GM18526 (cell line): Measurements from ENCODE around the gene PRM2.

Experiments
- POLR2A ChIP-seq: IDR thresholded peaks from 3 replicates; pipeline ENCODE4 v1.6.1; 2011; ENCODE audit not compliant: insufficient read length; ENCODE audit errors: extremely low read depth

Gene PRM2

GRCh38 chr16:11278681-11279628, 2.7 kb upstream of the PRM2 start:
- TF ChIP-seq POLR2A, result no peak

DNA sequence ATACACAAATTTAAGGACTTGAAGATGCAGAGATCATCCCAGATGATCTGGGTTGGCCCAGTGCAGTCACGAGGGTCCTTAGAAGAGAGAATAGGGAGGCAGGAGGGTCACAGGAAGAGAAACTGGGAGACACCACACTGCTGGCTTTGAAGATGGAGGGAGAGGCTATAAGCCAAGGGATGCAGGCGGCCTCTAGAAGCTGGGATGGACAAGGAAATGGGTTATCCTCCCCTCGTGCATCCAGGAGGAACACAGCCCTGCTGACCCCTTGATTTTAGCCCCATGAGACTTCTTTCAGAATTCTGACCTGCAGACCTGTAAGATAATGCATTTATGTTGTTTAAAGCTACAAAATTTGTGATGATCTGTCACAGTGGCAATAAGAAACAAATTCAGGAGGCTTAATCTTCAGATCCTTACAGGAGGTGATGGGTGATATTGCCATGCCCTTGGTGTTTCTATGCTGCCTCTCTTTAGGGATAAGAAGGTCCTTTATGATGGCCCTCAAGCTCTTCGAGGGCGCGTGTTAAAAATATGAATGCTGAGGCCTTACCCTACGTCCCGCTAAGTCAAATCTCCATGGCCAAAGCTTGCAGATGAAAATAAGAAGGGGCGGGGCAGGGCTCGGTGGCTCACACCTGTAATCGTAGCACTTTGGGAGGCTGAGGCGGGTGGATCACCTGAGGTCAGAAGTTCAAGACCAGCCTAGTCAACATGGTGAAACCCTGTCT, 1.5 kb upstream of the PRM2 start:
- no peak for TF ChIP-seq POLR2A

DNA sequence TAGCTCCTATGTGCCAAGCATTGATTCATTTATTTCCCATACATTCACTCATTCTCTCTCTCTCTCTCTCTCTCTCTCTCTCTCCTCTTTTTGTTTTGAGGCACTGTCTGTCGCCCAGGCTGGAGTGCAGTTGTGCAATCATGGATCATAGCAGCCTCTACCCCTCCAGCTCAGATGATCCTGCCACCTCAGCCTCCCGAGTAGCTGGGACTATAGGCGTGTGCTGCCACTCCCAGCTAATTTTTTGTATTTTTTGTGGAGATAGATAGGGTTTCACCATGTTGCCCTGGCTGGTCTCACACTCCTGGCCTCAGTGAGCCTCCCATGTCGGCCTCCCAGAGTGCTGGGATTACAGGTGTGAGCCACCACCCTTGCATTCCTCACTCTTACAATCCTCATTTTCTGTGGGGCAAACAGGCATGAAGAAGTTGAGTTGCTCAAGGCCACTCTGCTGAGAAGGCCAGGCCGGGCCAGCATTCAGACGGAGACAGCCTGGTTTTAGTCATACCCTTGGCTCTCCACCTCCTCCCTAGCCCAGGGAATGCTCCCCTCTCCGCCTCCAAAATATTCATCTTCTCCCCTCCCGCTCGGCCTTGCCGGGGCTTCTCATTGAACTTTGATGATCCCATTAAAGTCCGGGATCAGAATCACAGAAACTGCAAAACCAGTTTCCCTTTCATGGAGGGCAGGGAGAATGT, 765 bp upstream of the PRM2 start:
- no peak for TF ChIP-seq POLR2A

- no peak for TF ChIP-seq POLR2A
Observed at GRCh38 chr16:11274964-11275363, 1.3 kb downstream of the PRM2 start.

GRCh38 chr16:11273721-11274324, 2.5 kb downstream of the PRM2 start:
- TF ChIP-seq POLR2A, result no peak

DNA sequence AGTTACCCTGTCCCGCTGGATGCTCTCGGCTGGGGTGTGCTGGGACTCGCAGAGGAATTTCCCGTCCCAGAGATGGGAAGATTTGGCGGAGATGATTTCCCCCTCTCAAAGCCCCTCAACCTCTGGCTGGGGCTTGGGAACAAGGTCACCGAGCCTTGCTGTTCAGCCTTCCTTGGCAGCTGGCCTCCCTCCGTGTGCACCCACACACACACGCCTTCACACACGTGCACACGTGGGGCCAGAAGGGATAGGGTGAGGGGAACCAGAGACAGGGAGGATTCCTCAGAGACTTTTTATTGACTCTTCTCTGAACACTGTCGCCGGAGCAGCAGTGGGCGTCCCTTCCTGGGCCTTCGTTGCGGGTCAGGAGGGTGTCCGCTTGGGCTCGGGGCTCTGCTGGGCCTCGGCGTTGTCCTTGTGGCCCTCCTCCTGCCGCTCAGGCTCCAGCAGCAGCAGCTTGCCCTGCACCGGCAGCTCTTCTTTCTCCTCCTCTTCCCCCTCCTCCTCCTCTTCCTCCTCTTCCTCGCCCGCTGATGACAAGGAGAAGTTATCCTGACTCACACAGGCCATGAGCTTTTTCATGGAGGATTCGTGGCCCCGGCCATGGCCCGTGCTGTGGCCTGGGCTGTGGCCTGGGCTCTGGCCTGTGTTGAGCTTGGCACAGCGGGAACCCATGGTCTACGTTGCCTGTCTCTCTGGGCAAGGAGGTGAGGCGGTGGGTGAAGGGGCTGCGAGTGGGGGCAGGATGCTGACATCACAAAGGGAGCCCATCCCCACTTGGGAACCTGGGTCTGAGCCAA, 3.2 kb downstream of the PRM2 start, which contains the start of gene PRM3:
Gene PRM3, minus strand, starts transcription at position 709 of the 800 bp plus-strand sequence. Its CDS starts 34 bp downstream, at position 675.
- TF ChIP-seq POLR2A, result no peak

DNA sequence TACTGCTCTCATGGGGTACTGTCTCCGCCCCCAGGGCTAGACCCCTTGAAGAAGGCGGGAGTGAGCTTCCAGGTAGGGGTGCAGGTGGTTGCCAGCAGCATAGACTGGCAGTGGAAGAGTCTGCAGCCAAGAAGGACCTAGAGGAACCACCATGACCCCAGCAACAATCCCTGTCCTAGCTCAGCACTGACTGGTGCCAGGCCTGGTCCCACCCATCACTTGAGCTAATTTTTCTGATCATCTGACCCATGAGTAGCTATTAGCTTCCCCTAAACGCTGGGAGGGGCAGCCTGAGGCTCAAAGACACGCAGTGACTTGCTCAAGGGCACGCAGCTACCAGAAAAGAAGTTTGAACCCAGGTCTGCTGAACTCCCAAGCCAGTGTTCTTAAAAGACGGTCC, 3.8 kb downstream of the PRM2 start:
- TF ChIP-seq POLR2A, result no peak

- TF ChIP-seq POLR2A, result no peak
Observed at GRCh38 chr16:11271610-11272009, 4.7 kb downstream of the PRM2 start.

DNA sequence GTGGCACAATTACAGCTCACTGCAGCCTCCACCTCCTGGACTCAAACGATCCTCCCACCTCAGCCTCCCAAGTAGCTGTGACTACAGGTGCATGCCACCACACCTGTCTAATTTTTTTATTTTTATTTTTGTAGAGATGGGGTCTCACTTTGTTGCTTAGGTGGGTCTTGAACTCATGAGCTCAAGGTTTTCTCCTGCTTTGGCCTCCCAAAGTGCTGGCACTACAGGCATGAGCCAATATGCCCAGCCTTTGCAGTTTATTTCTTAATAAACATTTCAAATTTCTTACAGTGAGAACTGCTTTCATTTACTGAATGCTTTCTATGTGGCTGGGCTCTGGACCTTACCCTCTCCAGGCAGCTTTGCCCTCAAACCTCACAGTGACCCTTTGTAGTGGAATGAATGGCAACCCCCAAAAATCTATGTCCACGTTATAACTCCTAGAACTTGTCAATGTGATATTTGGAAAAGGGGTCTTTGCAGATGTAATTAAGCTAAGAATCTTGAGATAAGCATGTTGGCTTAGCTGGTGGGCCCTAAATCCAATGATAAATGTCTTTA, 5.6 kb downstream of the PRM2 start:
- no peak for TF ChIP-seq POLR2A

GRCh38 chr16:11268921-11269375, 7.3 kb downstream of the PRM2 start, which contains the start of gene TNP2:
TSS of gene TNP2 (minus strand) at chr16:11269325. CDS start at chr16:11269262, 63 bp downstream.
- no peak for TF ChIP-seq POLR2A

DNA sequence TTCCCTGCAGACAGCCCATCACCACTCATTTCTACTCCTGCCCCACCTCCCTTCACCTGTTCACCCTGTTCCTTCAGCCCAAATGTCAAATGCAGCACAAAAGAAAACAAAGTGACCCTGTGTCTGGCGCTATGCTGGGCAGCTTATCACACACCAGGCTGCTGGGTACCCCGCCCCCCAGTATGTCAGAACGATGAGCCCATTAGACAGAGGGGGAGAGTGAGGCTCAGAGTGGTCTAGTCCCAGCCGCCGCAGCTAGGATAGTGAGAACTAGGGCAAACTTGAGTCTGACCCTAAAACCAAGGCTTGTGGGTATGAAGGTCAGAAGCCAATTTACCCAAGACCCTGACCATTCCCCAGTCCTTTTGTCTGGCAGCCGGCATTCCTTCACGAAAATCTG, 11.2 kb downstream of the PRM2 start:
- no peak for TF ChIP-seq POLR2A

GRCh38 chr16:11264155-11264832, 12.0 kb downstream of the PRM2 start:
- TF ChIP-seq POLR2A, result no peak

DNA sequence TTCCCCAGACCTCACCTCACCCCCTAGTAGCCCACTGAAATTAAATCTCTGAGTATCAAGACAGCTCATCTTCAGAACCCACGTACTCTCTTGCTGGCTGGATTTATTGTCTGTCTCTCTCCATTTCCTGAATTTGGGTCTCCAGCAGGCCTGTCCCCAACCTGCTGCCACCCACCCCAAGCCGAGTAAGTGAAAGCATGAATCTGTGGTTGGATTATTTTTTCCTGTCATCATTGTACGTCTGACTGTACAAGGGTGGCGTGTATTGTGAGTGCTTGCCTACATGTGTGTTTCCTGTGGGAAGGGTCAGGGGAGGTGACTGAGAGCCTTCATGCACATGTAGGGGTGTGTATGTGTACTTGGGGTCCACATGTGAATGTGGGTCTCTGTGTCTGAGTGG, 12.5 kb downstream of the PRM2 start:
- TF ChIP-seq POLR2A, result no peak
